ENCODE measurements around the gene THSD7B. TPM values are rescaled to one million over a fixed set of nuclear protein-coding genes. Genes with fewer than 3 reads are reported as not detected.

The THSD7B gene
- total and polyA plus RNA-seq, 2 of the 13 experiments (the other 11 are each of a cell fraction or from before 2014, with no cell fraction given): 0.02 TPM; not detected in 1

- H3K9ac ChIP-seq (ENCODE audit: insufficient read depth, low read depth, low read length): no peak overlapping the region
- H4K20me1 ChIP-seq (ENCODE audit: insufficient read depth, low read length): no peaks in the 10 kb centered on the region
- no peak for FAIRE-seq
- H3K4me2 ChIP-seq (ENCODE audit: low read depth, low read length): no peak overlapping the region
- no peak overlapping the region for H2AFZ ChIP-seq (ENCODE audit: low read length)
- no peak overlapping the region for H3K27ac ChIP-seq (ENCODE audit: extremely low read length, insufficient read depth, low read length)
- no peaks in the 10 kb centered on the region for H3K79me2 ChIP-seq (ENCODE audit: insufficient read depth, low read length)
- no peak for DNase-seq (ENCODE audit: low spot score)
- H3K27me3 ChIP-seq (ENCODE audit: control insufficient read depth in 1 of 2, insufficient read depth in 2 of 2, low read length in 2 of 2): no peaks in the 10 kb centered on the region
- no peaks in the 10 kb centered on the region for H3K4me1 ChIP-seq (ENCODE audit: insufficient read depth, low read length)
- ATAC-seq: no peak; the same call in 2 of the 3 replicates
- no peak overlapping the region for H3K4me3 ChIP-seq (replicated peaks in 1 of 3; ENCODE audit: insufficient read depth in 1 of 3, low read depth in 2 of 3, low read length in 3 of 3)
- intact Hi-C loops (cut with micrococcal nuclease; ENCODE audit: unreplicated experiment): no loop called here
- POLR2A ChIA-PET: no interaction called here
- WGBS (ENCODE audit: low lambda C conversion rate): 3% methylated on average over 1 of the region's 1 CpG
- H3K9me3 ChIP-seq (ENCODE audit: low read length): no peaks in the 10 kb centered on the region
- in situ Hi-C loops (cut with HindIII; ENCODE audit: extremely low pct_ligation_motif_present, low pct_unique_long_range_greater_than_20kb): no loop called here
- no TSS peak for BruUV-seq (replicated peaks)
- no peaks in the 10 kb centered on the region for H3K36me3 ChIP-seq (replicated peaks in 1 of 2; ENCODE audit: control insufficient read depth in 1 of 2, insufficient read depth in 2 of 2, low read length in 2 of 2)
- CTCF ChIA-PET (ENCODE audit: low intra/inter-chr PET ratio, low total read pairs): no interaction called here
- no peak for TF ChIP-seq SP4 (CRISPR knock-in tag; IDR thresholded peaks at IDR 0.05)
- no peak for TF ChIP-seq ZNF605 (CRISPR knock-in tag; IDR thresholded peaks at IDR 0.05)
- TF ChIP-seq NRL (CRISPR knock-in tag; IDR thresholded peaks at IDR 0.05; ENCODE audit: borderline replicate concordance): no peak
These were observed 144.4 kb downstream of the THSD7B start for GRCh38 chr2:136909777-136910176.

DNA sequence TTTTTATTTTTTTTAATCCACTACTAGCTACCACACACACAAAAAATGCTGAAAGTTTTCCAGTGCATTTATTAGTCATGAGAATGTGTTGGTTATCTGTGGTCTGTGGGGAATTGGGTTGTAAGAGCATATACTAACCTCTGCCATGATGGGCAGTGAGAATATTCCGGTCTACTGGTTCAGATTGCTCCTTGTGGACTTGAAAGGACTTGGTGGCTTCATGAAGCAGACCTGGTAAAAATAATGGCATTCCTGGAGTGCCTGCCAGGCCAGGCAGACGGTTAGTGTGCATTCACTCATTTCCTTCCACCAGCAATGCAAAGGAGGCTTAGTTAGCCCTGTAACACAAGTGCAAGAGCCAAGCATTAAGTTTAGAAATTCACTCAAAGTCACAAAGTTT is 150.8 kb downstream of the THSD7B start:
- no peak for DNase-seq (ENCODE audit: low spot score)
- no peaks in the 10 kb centered on the region for H3K9me3 ChIP-seq (ENCODE audit: low read length)
- H3K9ac ChIP-seq (ENCODE audit: insufficient read depth, low read depth, low read length): no peak overlapping the region
- intact Hi-C loops (cut with micrococcal nuclease; ENCODE audit: unreplicated experiment) (loop anchor here (1.0 kb wide), 1 partner anchor 20 kb away; no protein-coding TSS in a partner anchor), in situ Hi-C loops (cut with HindIII; ENCODE audit: extremely low pct_ligation_motif_present, low pct_unique_long_range_greater_than_20kb) (no loop called here)
- H2AFZ ChIP-seq (ENCODE audit: low read length): no peak overlapping the region
- H3K4me3 ChIP-seq (replicated peaks in 1 of 3; ENCODE audit: insufficient read depth in 1 of 3, low read depth in 2 of 3, low read length in 3 of 3): no peak overlapping the region
- no TSS peak for BruUV-seq (replicated peaks)
- H3K4me2 ChIP-seq (ENCODE audit: low read depth, low read length): no peak overlapping the region
- H3K4me1 ChIP-seq (ENCODE audit: insufficient read depth, low read length): no peaks in the 10 kb centered on the region
- TF ChIP-seq NFATC3 (CRISPR knock-in tag; IDR thresholded peaks at IDR 0.05) (no peak), NR2F2 (IDR thresholded peaks at IDR 0.05; ENCODE audit: borderline replicate concordance, low read depth) (no peak)
- no peaks in the 10 kb centered on the region for H3K27me3 ChIP-seq (ENCODE audit: control insufficient read depth in 1 of 2, insufficient read depth in 2 of 2, low read length in 2 of 2)
- no peaks in the 10 kb centered on the region for H4K20me1 ChIP-seq (ENCODE audit: insufficient read depth, low read length)
- H3K79me2 ChIP-seq (ENCODE audit: insufficient read depth, low read length): no peaks in the 10 kb centered on the region
- no peak for ATAC-seq
- FAIRE-seq: no peak
- ChIA-PET CTCF (ENCODE audit: low intra/inter-chr PET ratio, low total read pairs) (no interaction called here), POLR2A (no interaction called here)
- H3K36me3 ChIP-seq (replicated peaks in 1 of 2; ENCODE audit: control insufficient read depth in 1 of 2, insufficient read depth in 2 of 2, low read length in 2 of 2): no peaks in the 10 kb centered on the region
- WGBS (ENCODE audit: low lambda C conversion rate): 10% methylated on average over 2 of the region's 2 CpGs
- no peak overlapping the region for H3K27ac ChIP-seq (ENCODE audit: extremely low read length, insufficient read depth, low read length)

All from HepG2 (cell line).